Endodermal cell (in vitro differentiated cells): ENCODE data around the gene CZIB. TPM values are rescaled to one million over a fixed set of nuclear protein-coding genes. Genes with fewer than 3 reads are reported as not detected.

Experiments used
- DNase-seq: peaks from one replicate; pipeline ENCODE4 v3.0.0-alpha.2; 2017
- H3K27ac ChIP-seq: 2 replicates; pipeline ENCODE4 v1.5.1; 2013; ENCODE audit warnings: mild to moderate bottlenecking, low read depth, low read length, moderate library complexity
- H3K27me3 ChIP-seq: 2 replicates; pipeline ENCODE4 v1.6.1; 2013; ENCODE audit warnings: mild to moderate bottlenecking, low read length, moderate library complexity; ENCODE audit not compliant: insufficient read depth, control insufficient read depth, poor library complexity, severe bottlenecking
- H3K36me3 ChIP-seq: 2 replicates; pipeline ENCODE4 v1.7.0; 2013; ENCODE audit warnings: mild to moderate bottlenecking, low read length, moderate library complexity; ENCODE audit not compliant: control insufficient read depth, insufficient read depth
- H3K4me1 ChIP-seq: one replicate; pipeline ENCODE4 v1.7.0; 2013; ENCODE audit warnings: low read length; ENCODE audit not compliant: control insufficient read depth, insufficient read depth
- H3K4me3 ChIP-seq: 2 replicates; pipeline ENCODE4 v1.5.1; 2013; ENCODE audit warnings: mild to moderate bottlenecking, low read length, moderate library complexity
- H3K9ac ChIP-seq: 2 replicates; pipeline ENCODE4 v1.6.1; 2013; ENCODE audit warnings: mild to moderate bottlenecking, low read length, moderate library complexity; ENCODE audit not compliant: poor library complexity, severe bottlenecking; ENCODE audit errors: extremely low read depth
- H3K9me3 ChIP-seq: 2 replicates; pipeline ENCODE4 v1.6.1; 2013; ENCODE audit warnings: mild to moderate bottlenecking, low read length, moderate library complexity; ENCODE audit not compliant: control insufficient read depth
- H3K27ac Mint-ChIP-seq: 2 replicates; pipeline ENCODE4 v1.8.0; 2020; ENCODE audit warnings: mixed read lengths
- H3K27me3 Mint-ChIP-seq: 2 replicates; pipeline ENCODE4 v1.8.0; 2021; ENCODE audit warnings: mild to moderate bottlenecking, mixed read lengths; ENCODE audit not compliant: insufficient read depth
- H3K36me3 Mint-ChIP-seq: 2 replicates; pipeline ENCODE4 v1.8.0; 2020; ENCODE audit warnings: low read depth, mixed read lengths
- H3K4me1 Mint-ChIP-seq: 2 replicates; pipeline ENCODE4 v1.8.0; 2020; ENCODE audit warnings: mixed read lengths
- H3K4me3 Mint-ChIP-seq: 2 replicates; pipeline ENCODE4 v1.8.0; 2020; ENCODE audit warnings: mild to moderate bottlenecking, moderate library complexity, mixed read lengths
- H3K9me3 Mint-ChIP-seq: 2 replicates; pipeline ENCODE4 v1.8.0; 2020; ENCODE audit warnings: mild to moderate bottlenecking, mixed read lengths
- CTCF ChIP-seq: fragments of 200-600 bp; sonication (generic); conservative IDR thresholded peaks from 2 replicates; pipeline ENCODE4 v1.5.0; 2021; ENCODE audit warnings: antibody characterized with exemption, mild to moderate bottlenecking
- WGBS, 2 experiments: methylation state at CpG; one replicate each; pipeline versions ENCODE4 v1.1.5 to v1.1.7; 2013; ENCODE audit warnings: missing lambda C conversion rate in 2 of 2, mixed read lengths in 1 of 2; ENCODE audit not compliant: insufficient coverage in 1 of 2, insufficient read length in 1 of 2; 5-methylcytosine and 5-hydroxymethylcytosine counted together
- total RNA-seq, 2 donors: library from RNA; stranded (reverse); fragmentation: NEBNext Ultra II Directional in 1 of 2; extraction: Animal tissue kit (Norgen Biotek cat#: 25700) in 1 of 2; gene quantifications; 2 replicates in 1 of 2; 3 replicates in 1 of 2; pipeline ENCODE4 v1.2.1, GENCODE V29; 2021

Gene CZIB
- total RNA-seq, 2 donors from 2014 or later: 64.4 to 74.2 TPM

GRCh38 chr1:53180951-53181350 is 39.5 kb downstream of the CZIB start:
- H3K4me1 Mint-ChIP-seq: peaks cover 12% of the 10 kb centered on the region
- peaks cover 14% of the 10 kb centered on the region for H3K4me1 ChIP-seq
- H3K36me3 ChIP-seq: no peaks in the 10 kb centered on the region
- no peaks in the 10 kb centered on the region for H3K9me3 Mint-ChIP-seq
- no peak for TF ChIP-seq CTCF
- H3K9ac ChIP-seq: no peak overlapping the region
- H3K4me3 ChIP-seq: no peak overlapping the region
- H3K27ac Mint-ChIP-seq: no peak overlapping the region
- peaks cover 8% of the 10 kb centered on the region for H3K27me3 ChIP-seq
- DNase-seq: no peak
- H3K4me3 Mint-ChIP-seq: no peak overlapping the region
- H3K27ac ChIP-seq: no peak overlapping the region
- H3K27me3 Mint-ChIP-seq: peaks cover 18% of the 10 kb centered on the region
- no peaks in the 10 kb centered on the region for H3K36me3 Mint-ChIP-seq
- no peaks in the 10 kb centered on the region for H3K9me3 ChIP-seq
- 96% methylated on average over 5 of the region's 5 CpGs; no CpG with 5 or more reads in 1 of the 2 experiments for WGBS, 2 experiments

- peaks cover 8% of the 10 kb centered on the region for H3K27me3 ChIP-seq
- peaks cover 26% of the 10 kb centered on the region for H3K27me3 Mint-ChIP-seq
- H3K27ac Mint-ChIP-seq: no peak overlapping the region
- no peaks in the 10 kb centered on the region for H3K36me3 ChIP-seq
- no peak overlapping the region for H3K9ac ChIP-seq
- H3K4me3 Mint-ChIP-seq: no peak overlapping the region
- peaks cover 14% of the 10 kb centered on the region for H3K4me1 ChIP-seq
- H3K9me3 ChIP-seq: no peaks in the 10 kb centered on the region
- H3K9me3 Mint-ChIP-seq: no peaks in the 10 kb centered on the region
- TF ChIP-seq CTCF: no peak
- H3K4me1 Mint-ChIP-seq: peaks cover 19% of the 10 kb centered on the region
- no peak for DNase-seq
- no peak overlapping the region for H3K4me3 ChIP-seq
- WGBS, 2 experiments: 91 to 100% methylated on average over 1 to 2 of the region's 2 CpGs
- H3K27ac ChIP-seq: no peak overlapping the region
- no peaks in the 10 kb centered on the region for H3K36me3 Mint-ChIP-seq
Measured at GRCh38 chr1:53180226-53180625, 40.2 kb downstream of the CZIB start.

GRCh38 chr1:53176452-53177208 is 43.8 kb downstream of the CZIB start:
- Histone ChIP-seq H3K4me3 (no peak overlapping the region), H3K27ac (no peak overlapping the region), H3K4me1 (peaks cover 9% of the 10 kb centered on the region), H3K36me3 (no peaks in the 10 kb centered on the region), H3K27me3 (peaks cover 8% of the 10 kb centered on the region), H3K9me3 (no peaks in the 10 kb centered on the region), H3K9ac (no peak overlapping the region)
- peak; percentile 30 for TF ChIP-seq CTCF
- Mint-ChIP-seq H3K4me1 (peaks cover 34% of the 10 kb centered on the region), H3K27ac (no peak overlapping the region), H3K36me3 (no peaks in the 10 kb centered on the region), H3K27me3 (peaks cover 32% of the 10 kb centered on the region), H3K4me3 (no peak overlapping the region), H3K9me3 (no peaks in the 10 kb centered on the region)
- DNase-seq: no peak
- WGBS, 2 experiments: 89% methylated on average over 8 to 10 of the region's 10 CpGs
